COLO668 (cell line): Measurements from ENCODE around the gene NEUROD2.

ENCODE experiments used
- DNase-seq: peaks from one replicate; lab custom pipeline; 2025; ENCODE audit not compliant: unreplicated experiment; lab: John Stamatoyannopoulos, UW

NEUROD2 gene

GRCh38 chr17:39618956-39619785, 11.5 kb upstream of the NEUROD2 start:
- DNase-seq: no peak

- DNase-seq: peak; percentile 29
These were observed 10.7 kb upstream of the NEUROD2 start for GRCh38 chr17:39618246-39618913.

- peak; percentile 84 for DNase-seq
These were observed 9.9 kb upstream of the NEUROD2 start for GRCh38 chr17:39617446-39618245.

GRCh38 chr17:39617100-39617445, 9.4 kb upstream of the NEUROD2 start:
- DNase-seq: no peak

- DNase-seq: no peak
These were observed 7.7 kb upstream of the NEUROD2 start for GRCh38 chr17:39615434-39615833.

GRCh38 chr17:39614545-39615157, 6.9 kb upstream of the NEUROD2 start:
- DNase-seq: no peak

- no peak for DNase-seq
These were observed 5.3 kb upstream of the NEUROD2 start for GRCh38 chr17:39612935-39613464.

GRCh38 chr17:39612291-39612894, 4.7 kb upstream of the NEUROD2 start:
- no peak for DNase-seq

GRCh38 chr17:39611401-39612112, 3.8 kb upstream of the NEUROD2 start:
- DNase-seq: no peak

GRCh38 chr17:39609416-39610025, 1.8 kb upstream of the NEUROD2 start:
- DNase-seq: no peak

GRCh38 chr17:39608142-39608981, 642 bp upstream of the NEUROD2 start:
- DNase-seq: no peak

- no peak for DNase-seq
These were observed 466 bp downstream of the NEUROD2 start for GRCh38 chr17:39607057-39607850.

GRCh38 chr17:39606434-39607056, 1.2 kb downstream of the NEUROD2 start:
- DNase-seq: no peak

GRCh38 chr17:39605492-39606433, 2.0 kb downstream of the NEUROD2 start:
- peak; percentile 15 for DNase-seq

- DNase-seq: no peak
These were observed 2.7 kb downstream of the NEUROD2 start for GRCh38 chr17:39604911-39605491.
